ENCODE measurements around the gene MICAL3.
"Not testable (repeated sequence)": the region's sequence is repeated elsewhere in the genome, so short reads cannot be mapped to it uniquely, and the experiment has no call there.

MICAL3 gene

GRCh38 chr22:18053216-18053946, 29.0 kb upstream of the MICAL3 start:
- H3K27ac ChIP-seq (ENCODE audit: low read depth, low read length); H3K9ac ChIP-seq (ENCODE audit: low read length in 5 of 5); H3K27me3 ChIP-seq (ENCODE audit: control insufficient read depth in 5 of 5, insufficient read depth in 4 of 5, low read length in 5 of 5); H3K9me3 ChIP-seq (ENCODE audit: control insufficient read depth in 5 of 5, low read length in 5 of 5); H3K36me3 ChIP-seq (ENCODE audit: control insufficient read depth in 5 of 5, insufficient read depth in 5 of 5, low read length in 5 of 5); H3K4me3 ChIP-seq (ENCODE audit: low read depth in 1 of 5, low read length in 5 of 5): not testable (repeated sequence)
- peaks cover 0 to 25% (median 23%) of the 10 kb centered on the region in 5 donors for H3K4me1 ChIP-seq (ENCODE audit: control insufficient read depth in 5 of 5, insufficient read depth in 5 of 5, low read length in 5 of 5)

- not testable (repeated sequence) for H3K27ac ChIP-seq (ENCODE audit: low read depth, low read length); H3K27me3 ChIP-seq (ENCODE audit: control insufficient read depth in 5 of 5, insufficient read depth in 4 of 5, low read length in 5 of 5); H3K4me3 ChIP-seq (ENCODE audit: low read depth in 1 of 5, low read length in 5 of 5); H3K9ac ChIP-seq (ENCODE audit: low read length in 5 of 5); H3K36me3 ChIP-seq (ENCODE audit: control insufficient read depth in 5 of 5, insufficient read depth in 5 of 5, low read length in 5 of 5); H3K9me3 ChIP-seq (ENCODE audit: control insufficient read depth in 5 of 5, low read length in 5 of 5)
- H3K4me1 ChIP-seq (ENCODE audit: control insufficient read depth in 5 of 5, insufficient read depth in 5 of 5, low read length in 5 of 5): peaks cover 0 to 14% (median 10%) of the 10 kb centered on the region in 5 donors
These were observed 26.8 kb upstream of the MICAL3 start for GRCh38 chr22:18051113-18051512.

GRCh38 chr22:18050065-18050464, 25.7 kb upstream of the MICAL3 start:
- Histone ChIP-seq H3K27ac (ENCODE audit: low read depth, low read length) (no peak overlapping the region), H3K27me3 (ENCODE audit: control insufficient read depth in 5 of 5, insufficient read depth in 4 of 5, low read length in 5 of 5) (no peaks in the 10 kb centered on the region), H3K9ac (ENCODE audit: low read length in 5 of 5) (no peak overlapping the region), H3K36me3 (ENCODE audit: control insufficient read depth in 5 of 5, insufficient read depth in 5 of 5, low read length in 5 of 5) (no peaks in the 10 kb centered on the region), H3K4me3 (ENCODE audit: low read depth in 1 of 5, low read length in 5 of 5) (no peak overlapping the region), H3K9me3 (ENCODE audit: control insufficient read depth in 5 of 5, low read length in 5 of 5) (no peaks in the 10 kb centered on the region), H3K4me1 (ENCODE audit: control insufficient read depth in 5 of 5, insufficient read depth in 5 of 5, low read length in 5 of 5) (peaks cover 0 to 11% (median 9%) of the 10 kb centered on the region in 5 donors)

- Histone ChIP-seq H3K27ac (ENCODE audit: low read depth, low read length) (no peak overlapping the region), H3K27me3 (ENCODE audit: control insufficient read depth in 5 of 5, insufficient read depth in 4 of 5, low read length in 5 of 5) (no peaks in the 10 kb centered on the region), H3K36me3 (ENCODE audit: control insufficient read depth in 5 of 5, insufficient read depth in 5 of 5, low read length in 5 of 5) (no peaks in the 10 kb centered on the region), H3K9me3 (ENCODE audit: control insufficient read depth in 5 of 5, low read length in 5 of 5) (no peaks in the 10 kb centered on the region), H3K9ac (ENCODE audit: low read length in 5 of 5) (no peak overlapping the region), H3K4me3 (ENCODE audit: low read depth in 1 of 5, low read length in 5 of 5) (peak overlapping the region in 2 of 5 donors; percentile 29 to 41), H3K4me1 (ENCODE audit: control insufficient read depth in 5 of 5, insufficient read depth in 5 of 5, low read length in 5 of 5) (peaks cover 2 to 27% (median 25%) of the 10 kb centered on the region in 5 donors)
These were observed 24.1 kb upstream of the MICAL3 start for GRCh38 chr22:18048441-18048898.

- Histone ChIP-seq H3K9me3 (ENCODE audit: control insufficient read depth in 5 of 5, low read length in 5 of 5) (no peaks in the 10 kb centered on the region), H3K4me1 (ENCODE audit: control insufficient read depth in 5 of 5, insufficient read depth in 5 of 5, low read length in 5 of 5) (peaks cover 2 to 31% (median 29%) of the 10 kb centered on the region in 5 donors), H3K36me3 (ENCODE audit: control insufficient read depth in 5 of 5, insufficient read depth in 5 of 5, low read length in 5 of 5) (no peaks in the 10 kb centered on the region), H3K9ac (ENCODE audit: low read length in 5 of 5) (no peak overlapping the region), H3K27me3 (ENCODE audit: control insufficient read depth in 5 of 5, insufficient read depth in 4 of 5, low read length in 5 of 5) (no peaks in the 10 kb centered on the region), H3K27ac (ENCODE audit: low read depth, low read length) (no peak overlapping the region), H3K4me3 (ENCODE audit: low read depth in 1 of 5, low read length in 5 of 5) (peak overlapping the region in 2 of 5 donors; percentile 29 to 41)
These were observed 23.7 kb upstream of the MICAL3 start for GRCh38 chr22:18048041-18048440.

GRCh38 chr22:18045794-18046193, 21.4 kb upstream of the MICAL3 start:
- peaks cover 2 to 37% (median 33%) of the 10 kb centered on the region in 5 donors for H3K4me1 ChIP-seq (ENCODE audit: control insufficient read depth in 5 of 5, insufficient read depth in 5 of 5, low read length in 5 of 5)
- H3K27ac ChIP-seq (ENCODE audit: low read depth, low read length): no peak overlapping the region

GRCh38 chr22:18044548-18045271, 20.3 kb upstream of the MICAL3 start:
- Histone ChIP-seq H3K27me3 (ENCODE audit: control insufficient read depth in 5 of 5, insufficient read depth in 4 of 5, low read length in 5 of 5) (no peaks in the 10 kb centered on the region), H3K9ac (ENCODE audit: low read length in 5 of 5) (peak overlapping the region in 1 of 5 donors; percentile 13), H3K4me1 (ENCODE audit: control insufficient read depth in 5 of 5, insufficient read depth in 5 of 5, low read length in 5 of 5) (peaks cover 2 to 35% (median 28%) of the 10 kb centered on the region in 5 donors), H3K4me3 (ENCODE audit: low read depth in 1 of 5, low read length in 5 of 5) (peak overlapping the region in 2 of 5 donors; percentile 0 to 7), H3K36me3 (ENCODE audit: control insufficient read depth in 5 of 5, insufficient read depth in 5 of 5, low read length in 5 of 5) (no peaks in the 10 kb centered on the region), H3K9me3 (ENCODE audit: control insufficient read depth in 5 of 5, low read length in 5 of 5) (no peaks in the 10 kb centered on the region), H3K27ac (ENCODE audit: low read depth, low read length) (peak overlapping the region; percentile 43)

More at GRCh38 chr22:18045794-18046193, 21.4 kb upstream of the MICAL3 start:
- no peaks in the 10 kb centered on the region for H3K36me3 ChIP-seq (ENCODE audit: control insufficient read depth in 5 of 5, insufficient read depth in 5 of 5, low read length in 5 of 5)
- no peaks in the 10 kb centered on the region for H3K27me3 ChIP-seq (ENCODE audit: control insufficient read depth in 5 of 5, insufficient read depth in 4 of 5, low read length in 5 of 5)
- no peak overlapping the region for H3K4me3 ChIP-seq (ENCODE audit: low read depth in 1 of 5, low read length in 5 of 5)
- H3K9me3 ChIP-seq (ENCODE audit: control insufficient read depth in 5 of 5, low read length in 5 of 5): no peaks in the 10 kb centered on the region
- H3K9ac ChIP-seq (ENCODE audit: low read length in 5 of 5): no peak overlapping the region

- H3K4me1 ChIP-seq (ENCODE audit: control insufficient read depth in 5 of 5, insufficient read depth in 5 of 5, low read length in 5 of 5): peaks cover 2 to 37% (median 28%) of the 10 kb centered on the region in 5 donors
- no peak overlapping the region for H3K4me3 ChIP-seq (ENCODE audit: low read depth in 1 of 5, low read length in 5 of 5)
- peak overlapping the region; percentile 31 for H3K27ac ChIP-seq (ENCODE audit: low read depth, low read length)
- H3K27me3 ChIP-seq (ENCODE audit: control insufficient read depth in 5 of 5, insufficient read depth in 4 of 5, low read length in 5 of 5): no peaks in the 10 kb centered on the region
- H3K36me3 ChIP-seq (ENCODE audit: control insufficient read depth in 5 of 5, insufficient read depth in 5 of 5, low read length in 5 of 5): no peaks in the 10 kb centered on the region
- no peak overlapping the region for H3K9ac ChIP-seq (ENCODE audit: low read length in 5 of 5)
- H3K9me3 ChIP-seq (ENCODE audit: control insufficient read depth in 5 of 5, low read length in 5 of 5): no peaks in the 10 kb centered on the region
These were observed 18.3 kb upstream of the MICAL3 start for GRCh38 chr22:18042685-18043084.

- H3K27me3 ChIP-seq (ENCODE audit: control insufficient read depth in 5 of 5, insufficient read depth in 4 of 5, low read length in 5 of 5); H3K9me3 ChIP-seq (ENCODE audit: control insufficient read depth in 5 of 5, low read length in 5 of 5); H3K4me3 ChIP-seq (ENCODE audit: low read depth in 1 of 5, low read length in 5 of 5); H3K36me3 ChIP-seq (ENCODE audit: control insufficient read depth in 5 of 5, insufficient read depth in 5 of 5, low read length in 5 of 5); H3K27ac ChIP-seq (ENCODE audit: low read depth, low read length); H3K9ac ChIP-seq (ENCODE audit: low read length in 5 of 5): not testable (repeated sequence)
- peaks cover 2 to 46% (median 36%) of the 10 kb centered on the region in 5 donors for H3K4me1 ChIP-seq (ENCODE audit: control insufficient read depth in 5 of 5, insufficient read depth in 5 of 5, low read length in 5 of 5)
These were observed 16.5 kb upstream of the MICAL3 start for GRCh38 chr22:18040898-18041297.

- H3K9ac ChIP-seq (ENCODE audit: low read length in 5 of 5): peak overlapping the region in 1 of 5 donors; percentile 45
- no peaks in the 10 kb centered on the region for H3K9me3 ChIP-seq (ENCODE audit: control insufficient read depth in 5 of 5, low read length in 5 of 5)
- H3K4me1 ChIP-seq (ENCODE audit: control insufficient read depth in 5 of 5, insufficient read depth in 5 of 5, low read length in 5 of 5): peaks cover 2 to 47% (median 25%) of the 10 kb centered on the region in 5 donors
- no peaks in the 10 kb centered on the region for H3K27me3 ChIP-seq (ENCODE audit: control insufficient read depth in 5 of 5, insufficient read depth in 4 of 5, low read length in 5 of 5)
- H3K4me3 ChIP-seq (ENCODE audit: low read depth in 1 of 5, low read length in 5 of 5): no peak overlapping the region
- H3K36me3 ChIP-seq (ENCODE audit: control insufficient read depth in 5 of 5, insufficient read depth in 5 of 5, low read length in 5 of 5): no peaks in the 10 kb centered on the region
- H3K27ac ChIP-seq (ENCODE audit: low read depth, low read length): no peak overlapping the region
These were observed 11.4 kb upstream of the MICAL3 start for GRCh38 chr22:18035751-18036150.
